SK-N-SH (cell line): ENCODE measurements around the gene DENND2D.
A peak's percentile ranks its signal among the peaks of the same experiment; 100 is the strongest.

Source experiments
- EP300 ChIP-seq, 2 experiments: IDR thresholded peaks; 2 replicates each; pipeline versions ENCODE4 v1.4.0 to v1.6.1; 2012; ENCODE audit warnings: borderline replicate concordance in 1 of 2, low read depth in 1 of 2, low read length in 1 of 2
- EZH2phosphoT487 ChIP-seq: fragments of 200-600 bp; sonication (generic); IDR thresholded peaks from 2 replicates; pipeline ENCODE4 v1.6.1; 2017; ENCODE audit warnings: low read depth, mixed run types, mild to moderate bottlenecking, antibody characterized with exemption, moderate library complexity, borderline replicate concordance
- FOXJ3 ChIP-seq: sonication (generic); formaldehyde crosslinking; IDR thresholded peaks from 2 replicates; pipeline ENCODE4 v1.5.1; 2020; ENCODE audit warnings: mild to moderate bottlenecking, missing genetic modification reagents
- MXI1 ChIP-seq: IDR thresholded peaks from 2 replicates; pipeline ENCODE4 v1.6.1; 2012; ENCODE audit warnings: mild to moderate bottlenecking, low read depth, low read length, improper control_type of control experiment
- POLR2AphosphoS5 ChIP-seq: IDR thresholded peaks from 2 replicates; pipeline ENCODE4 v1.6.1; 2012; ENCODE audit warnings: low read depth, low read length
- YY1 ChIP-seq: IDR thresholded peaks from 2 replicates; pipeline ENCODE4 v1.4.0; 2012; ENCODE audit warnings: low read depth, mild to moderate bottlenecking
- TF ChIP-seq, protein P1 (sequence below): fragments of 200-600 bp; sonication (generic); IDR thresholded peaks from 2 replicates; pipeline ENCODE4 v1.6.1; 2017; ENCODE audit warnings: antibody characterized with exemption, mild to moderate bottlenecking, moderate library complexity
- TF ChIP-seq, protein P2 (sequence below): IDR thresholded peaks from 2 replicates; pipeline ENCODE4; 2012
- TF ChIP-seq, protein P3 (sequence below): IDR thresholded peaks from 2 replicates; pipeline ENCODE4 v1.4.0; 2012; ENCODE audit warnings: low read depth, borderline replicate concordance

DNA sequence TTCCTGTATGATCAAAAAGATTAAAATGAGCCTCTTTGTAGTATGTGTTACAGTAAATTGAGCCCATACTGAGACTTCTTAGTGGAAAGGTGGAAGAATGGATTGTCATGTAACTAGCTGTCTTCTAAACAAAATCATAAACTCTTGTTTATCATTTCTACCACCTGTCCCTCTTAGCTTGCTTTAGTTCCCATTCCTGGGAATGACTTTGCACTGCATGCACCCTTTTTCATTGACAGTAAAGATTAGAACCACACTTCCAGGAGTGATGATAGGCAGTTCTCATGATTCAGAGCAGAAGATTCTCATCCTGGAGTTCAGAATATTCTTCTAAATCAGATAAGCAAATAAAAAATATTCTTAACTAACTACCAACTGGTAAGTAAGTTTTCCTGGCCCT lies 28.0 kb downstream of the DENND2D start:
- TF ChIP-seq YY1 (no peak), EZH2phosphoT487 (no peak), FOXJ3 (no peak), POLR2AphosphoS5 (no peak), MXI1 (no peak), EP300 (IDR thresholded peaks at IDR 0.05; ENCODE audit: borderline replicate concordance in 1 of 2, low read depth in 1 of 2, low read length in 1 of 2) (no peak)
- TF ChIP-seq, protein P1, sequence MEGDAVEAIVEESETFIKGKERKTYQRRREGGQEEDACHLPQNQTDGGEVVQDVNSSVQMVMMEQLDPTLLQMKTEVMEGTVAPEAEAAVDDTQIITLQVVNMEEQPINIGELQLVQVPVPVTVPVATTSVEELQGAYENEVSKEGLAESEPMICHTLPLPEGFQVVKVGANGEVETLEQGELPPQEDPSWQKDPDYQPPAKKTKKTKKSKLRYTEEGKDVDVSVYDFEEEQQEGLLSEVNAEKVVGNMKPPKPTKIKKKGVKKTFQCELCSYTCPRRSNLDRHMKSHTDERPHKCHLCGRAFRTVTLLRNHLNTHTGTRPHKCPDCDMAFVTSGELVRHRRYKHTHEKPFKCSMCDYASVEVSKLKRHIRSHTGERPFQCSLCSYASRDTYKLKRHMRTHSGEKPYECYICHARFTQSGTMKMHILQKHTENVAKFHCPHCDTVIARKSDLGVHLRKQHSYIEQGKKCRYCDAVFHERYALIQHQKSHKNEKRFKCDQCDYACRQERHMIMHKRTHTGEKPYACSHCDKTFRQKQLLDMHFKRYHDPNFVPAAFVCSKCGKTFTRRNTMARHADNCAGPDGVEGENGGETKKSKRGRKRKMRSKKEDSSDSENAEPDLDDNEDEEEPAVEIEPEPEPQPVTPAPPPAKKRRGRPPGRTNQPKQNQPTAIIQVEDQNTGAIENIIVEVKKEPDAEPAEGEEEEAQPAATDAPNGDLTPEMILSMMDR = no peak
- TF ChIP-seq, protein P2, sequence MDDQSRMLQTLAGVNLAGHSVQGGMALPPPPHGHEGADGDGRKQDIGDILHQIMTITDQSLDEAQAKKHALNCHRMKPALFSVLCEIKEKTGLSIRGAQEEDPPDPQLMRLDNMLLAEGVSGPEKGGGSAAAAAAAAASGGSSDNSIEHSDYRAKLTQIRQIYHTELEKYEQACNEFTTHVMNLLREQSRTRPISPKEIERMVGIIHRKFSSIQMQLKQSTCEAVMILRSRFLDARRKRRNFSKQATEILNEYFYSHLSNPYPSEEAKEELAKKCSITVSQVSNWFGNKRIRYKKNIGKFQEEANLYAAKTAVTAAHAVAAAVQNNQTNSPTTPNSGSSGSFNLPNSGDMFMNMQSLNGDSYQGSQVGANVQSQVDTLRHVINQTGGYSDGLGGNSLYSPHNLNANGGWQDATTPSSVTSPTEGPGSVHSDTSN = peak; percentile 47
- TF ChIP-seq, protein P3, sequence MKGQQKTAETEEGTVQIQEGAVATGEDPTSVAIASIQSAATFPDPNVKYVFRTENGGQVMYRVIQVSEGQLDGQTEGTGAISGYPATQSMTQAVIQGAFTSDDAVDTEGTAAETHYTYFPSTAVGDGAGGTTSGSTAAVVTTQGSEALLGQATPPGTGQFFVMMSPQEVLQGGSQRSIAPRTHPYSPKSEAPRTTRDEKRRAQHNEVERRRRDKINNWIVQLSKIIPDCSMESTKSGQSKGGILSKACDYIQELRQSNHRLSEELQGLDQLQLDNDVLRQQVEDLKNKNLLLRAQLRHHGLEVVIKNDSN = no peak
